ENCODE data around the gene PLOD3.

DNA sequence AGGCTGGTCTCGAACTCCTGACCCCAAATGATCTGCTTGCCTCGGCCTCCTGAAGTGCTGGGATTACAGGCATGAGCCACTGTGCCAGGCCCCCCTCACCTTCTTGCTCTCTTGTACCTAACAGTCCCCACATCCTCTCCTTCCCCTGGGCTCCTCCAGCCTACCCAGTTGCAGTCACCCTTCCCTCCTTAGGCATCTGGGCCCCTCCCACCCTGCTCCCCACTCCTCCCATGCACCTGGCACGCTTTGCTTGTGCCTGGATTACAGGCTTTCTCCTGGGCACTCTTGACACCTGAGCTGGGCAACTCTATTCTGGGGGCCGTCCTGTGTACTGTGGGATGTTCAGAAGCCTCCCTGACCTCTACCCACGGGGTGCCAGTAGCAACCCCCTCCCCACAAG is 17.3 kb upstream of the PLOD3 start:
- TF ChIP-seq RAD21 (IDR thresholded peaks at IDR 0.05 in 1 of 2, conservative IDR thresholded peaks at IDR 0.05 in 1 of 2; ENCODE audit: low read depth in 2 of 2, low read length in 2 of 2) = no peak
- TF ChIP-seq ZNF274 (IDR thresholded peaks at IDR 0.05; ENCODE audit: borderline replicate concordance, extremely low read depth, low read length) = no peak
- no peak for TF ChIP-seq SIN3A (conservative IDR thresholded peaks at IDR 0.05 in 1 of 2, IDR thresholded peaks at IDR 0.05 in 1 of 2; ENCODE audit: low read depth in 1 of 2, low read length in 2 of 2)
- no peak for TF ChIP-seq SP1 (IDR thresholded peaks at IDR 0.05; ENCODE audit: low read depth, low read length)
- TF ChIP-seq EZH2 (IDR thresholded peaks at IDR 0.05; ENCODE audit: low read depth, low read length, severe bottlenecking) = no peak
- TF ChIP-seq, protein P1, sequence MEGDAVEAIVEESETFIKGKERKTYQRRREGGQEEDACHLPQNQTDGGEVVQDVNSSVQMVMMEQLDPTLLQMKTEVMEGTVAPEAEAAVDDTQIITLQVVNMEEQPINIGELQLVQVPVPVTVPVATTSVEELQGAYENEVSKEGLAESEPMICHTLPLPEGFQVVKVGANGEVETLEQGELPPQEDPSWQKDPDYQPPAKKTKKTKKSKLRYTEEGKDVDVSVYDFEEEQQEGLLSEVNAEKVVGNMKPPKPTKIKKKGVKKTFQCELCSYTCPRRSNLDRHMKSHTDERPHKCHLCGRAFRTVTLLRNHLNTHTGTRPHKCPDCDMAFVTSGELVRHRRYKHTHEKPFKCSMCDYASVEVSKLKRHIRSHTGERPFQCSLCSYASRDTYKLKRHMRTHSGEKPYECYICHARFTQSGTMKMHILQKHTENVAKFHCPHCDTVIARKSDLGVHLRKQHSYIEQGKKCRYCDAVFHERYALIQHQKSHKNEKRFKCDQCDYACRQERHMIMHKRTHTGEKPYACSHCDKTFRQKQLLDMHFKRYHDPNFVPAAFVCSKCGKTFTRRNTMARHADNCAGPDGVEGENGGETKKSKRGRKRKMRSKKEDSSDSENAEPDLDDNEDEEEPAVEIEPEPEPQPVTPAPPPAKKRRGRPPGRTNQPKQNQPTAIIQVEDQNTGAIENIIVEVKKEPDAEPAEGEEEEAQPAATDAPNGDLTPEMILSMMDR (IDR thresholded peaks at IDR 0.05; ENCODE audit: control extremely low read depth in 1 of 3, insufficient read depth in 1 of 3, low read depth in 1 of 3, low read length in 3 of 3) = no peak
